Osteocyte (in vitro differentiated cells): ENCODE measurements around the gene SH3RF3. TPM values are rescaled to one million over a fixed set of nuclear protein-coding genes. Genes with fewer than 3 reads are reported as not detected.

Experiments
- DNase-seq: peaks from one replicate; pipeline ENCODE4 v3.0.0; 2021; ENCODE audit warnings: mixed read lengths; ENCODE audit not compliant: unreplicated experiment; ENCODE audit errors: extremely low spot score
- H3K27ac Mint-ChIP-seq: one replicate; pipeline ENCODE4 v1.8.0; 2021; ENCODE audit warnings: mild to moderate bottlenecking, mixed read lengths; ENCODE audit not compliant: unreplicated experiment
- H3K27me3 Mint-ChIP-seq: one replicate; pipeline ENCODE4 v1.8.0; 2021; ENCODE audit warnings: mixed read lengths; ENCODE audit not compliant: unreplicated experiment
- H3K36me3 Mint-ChIP-seq: one replicate; pipeline ENCODE4 v1.8.0; 2021; ENCODE audit warnings: mixed read lengths; ENCODE audit not compliant: unreplicated experiment
- H3K4me1 Mint-ChIP-seq: one replicate; pipeline ENCODE4 v1.8.0; 2021; ENCODE audit warnings: mixed read lengths; ENCODE audit not compliant: unreplicated experiment
- H3K4me3 Mint-ChIP-seq: one replicate; pipeline ENCODE4 v1.8.0; 2021; ENCODE audit warnings: mild to moderate bottlenecking, moderate library complexity, mixed read lengths; ENCODE audit not compliant: unreplicated experiment
- H3K9me3 Mint-ChIP-seq: one replicate; pipeline ENCODE4 v1.8.0; 2021; ENCODE audit warnings: mixed read lengths; ENCODE audit not compliant: unreplicated experiment
- total RNA-seq: library from RNA; stranded (reverse); gene quantifications from 2 replicates; pipeline ENCODE4 v1.2.1, GENCODE V29; 2021
- TF ChIP-seq, protein P1 (sequence below): fragments of 200-600 bp; sonication (generic); IDR thresholded peaks from 2 replicates; pipeline ENCODE4 v1.5.0; 2021; ENCODE audit warnings: antibody characterized with exemption, mild to moderate bottlenecking, moderate library complexity

Gene SH3RF3
- total RNA-seq, 1 donor from 2014 or later: 79.4 TPM

DNA sequence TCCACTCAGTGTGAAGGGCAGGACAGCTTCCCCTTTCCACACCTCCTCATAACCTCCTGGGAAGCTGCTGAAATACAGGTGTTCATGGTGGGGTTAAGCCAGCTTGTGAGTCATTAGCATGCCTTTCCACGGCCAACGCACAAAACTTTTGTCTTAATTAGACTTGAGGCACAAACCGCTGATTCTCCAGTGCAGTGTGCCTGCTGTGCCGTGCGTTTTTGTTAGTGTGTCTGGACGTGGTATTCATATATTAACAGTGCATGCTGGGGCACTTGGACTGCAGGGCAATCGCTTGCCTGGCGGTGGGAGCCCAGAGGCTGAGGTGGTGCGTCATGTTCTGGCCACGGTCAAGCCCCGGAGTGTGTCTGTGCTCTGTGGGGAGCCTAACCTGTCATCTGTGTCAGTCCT lies 156.2 kb downstream of the SH3RF3 start:
- peaks cover 92% of the 10 kb centered on the region for H3K4me1 Mint-ChIP-seq
- H3K36me3 Mint-ChIP-seq: peaks cover 2% of the 10 kb centered on the region
- H3K4me3 Mint-ChIP-seq: no peak overlapping the region
- no peak for DNase-seq
- peak overlapping the region; percentile 71 for H3K27ac Mint-ChIP-seq
- H3K9me3 Mint-ChIP-seq: no peaks in the 10 kb centered on the region
- no peaks in the 10 kb centered on the region for H3K27me3 Mint-ChIP-seq
- TF ChIP-seq, protein P1, sequence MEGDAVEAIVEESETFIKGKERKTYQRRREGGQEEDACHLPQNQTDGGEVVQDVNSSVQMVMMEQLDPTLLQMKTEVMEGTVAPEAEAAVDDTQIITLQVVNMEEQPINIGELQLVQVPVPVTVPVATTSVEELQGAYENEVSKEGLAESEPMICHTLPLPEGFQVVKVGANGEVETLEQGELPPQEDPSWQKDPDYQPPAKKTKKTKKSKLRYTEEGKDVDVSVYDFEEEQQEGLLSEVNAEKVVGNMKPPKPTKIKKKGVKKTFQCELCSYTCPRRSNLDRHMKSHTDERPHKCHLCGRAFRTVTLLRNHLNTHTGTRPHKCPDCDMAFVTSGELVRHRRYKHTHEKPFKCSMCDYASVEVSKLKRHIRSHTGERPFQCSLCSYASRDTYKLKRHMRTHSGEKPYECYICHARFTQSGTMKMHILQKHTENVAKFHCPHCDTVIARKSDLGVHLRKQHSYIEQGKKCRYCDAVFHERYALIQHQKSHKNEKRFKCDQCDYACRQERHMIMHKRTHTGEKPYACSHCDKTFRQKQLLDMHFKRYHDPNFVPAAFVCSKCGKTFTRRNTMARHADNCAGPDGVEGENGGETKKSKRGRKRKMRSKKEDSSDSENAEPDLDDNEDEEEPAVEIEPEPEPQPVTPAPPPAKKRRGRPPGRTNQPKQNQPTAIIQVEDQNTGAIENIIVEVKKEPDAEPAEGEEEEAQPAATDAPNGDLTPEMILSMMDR: no peak

DNA sequence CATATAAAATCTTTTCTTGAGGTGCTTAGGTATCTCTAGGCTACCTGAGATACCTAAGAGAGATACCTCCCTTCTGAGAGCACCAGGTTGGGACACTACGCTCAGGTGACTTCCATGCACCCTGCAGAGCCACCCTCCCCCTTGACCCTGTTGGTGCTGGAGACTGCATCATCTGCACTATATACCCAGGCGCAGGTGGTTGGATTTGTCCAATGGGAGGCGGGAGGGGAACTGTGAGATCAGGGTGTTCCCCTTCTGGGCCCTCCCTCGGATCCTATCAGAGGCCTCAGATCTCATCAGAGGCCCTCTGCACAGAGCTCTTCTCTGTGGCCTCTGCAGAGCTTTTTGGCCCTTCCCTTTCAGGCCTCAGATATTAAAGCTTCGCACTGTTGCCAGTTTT lies 158.4 kb downstream of the SH3RF3 start:
- Mint-ChIP-seq H3K27ac (no peak overlapping the region), H3K4me3 (no peak overlapping the region), H3K36me3 (peaks cover 2% of the 10 kb centered on the region), H3K4me1 (peaks cover 93% of the 10 kb centered on the region), H3K27me3 (no peaks in the 10 kb centered on the region), H3K9me3 (no peaks in the 10 kb centered on the region)
- no peak for DNase-seq
- TF ChIP-seq, protein P1: no peak

DNA sequence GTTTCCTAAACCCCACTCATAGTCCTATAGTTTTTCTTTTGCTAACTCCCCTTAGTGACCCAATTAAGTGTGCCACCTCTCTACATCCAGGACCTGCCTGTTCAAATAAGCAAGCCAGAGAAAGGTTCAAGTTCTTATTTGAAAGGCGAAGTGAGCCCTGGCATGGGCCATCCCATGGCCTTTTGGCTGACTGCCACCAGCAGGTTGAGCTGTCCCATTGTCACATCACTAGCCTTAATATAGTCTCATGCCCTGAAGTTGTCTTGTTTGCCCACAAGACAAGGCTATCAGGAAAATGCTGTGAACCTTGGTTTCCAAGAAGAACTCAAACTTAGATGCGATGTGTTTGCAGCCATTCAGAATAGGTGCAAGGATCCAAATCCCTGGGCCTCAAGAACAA lies 158.8 kb downstream of the SH3RF3 start:
- peaks cover 2% of the 10 kb centered on the region for H3K36me3 Mint-ChIP-seq
- peaks cover 93% of the 10 kb centered on the region for H3K4me1 Mint-ChIP-seq
- H3K27ac Mint-ChIP-seq: no peak overlapping the region
- TF ChIP-seq, protein P1: no peak
- DNase-seq: no peak
- no peak overlapping the region for H3K4me3 Mint-ChIP-seq
- no peaks in the 10 kb centered on the region for H3K27me3 Mint-ChIP-seq
- no peaks in the 10 kb centered on the region for H3K9me3 Mint-ChIP-seq

DNA sequence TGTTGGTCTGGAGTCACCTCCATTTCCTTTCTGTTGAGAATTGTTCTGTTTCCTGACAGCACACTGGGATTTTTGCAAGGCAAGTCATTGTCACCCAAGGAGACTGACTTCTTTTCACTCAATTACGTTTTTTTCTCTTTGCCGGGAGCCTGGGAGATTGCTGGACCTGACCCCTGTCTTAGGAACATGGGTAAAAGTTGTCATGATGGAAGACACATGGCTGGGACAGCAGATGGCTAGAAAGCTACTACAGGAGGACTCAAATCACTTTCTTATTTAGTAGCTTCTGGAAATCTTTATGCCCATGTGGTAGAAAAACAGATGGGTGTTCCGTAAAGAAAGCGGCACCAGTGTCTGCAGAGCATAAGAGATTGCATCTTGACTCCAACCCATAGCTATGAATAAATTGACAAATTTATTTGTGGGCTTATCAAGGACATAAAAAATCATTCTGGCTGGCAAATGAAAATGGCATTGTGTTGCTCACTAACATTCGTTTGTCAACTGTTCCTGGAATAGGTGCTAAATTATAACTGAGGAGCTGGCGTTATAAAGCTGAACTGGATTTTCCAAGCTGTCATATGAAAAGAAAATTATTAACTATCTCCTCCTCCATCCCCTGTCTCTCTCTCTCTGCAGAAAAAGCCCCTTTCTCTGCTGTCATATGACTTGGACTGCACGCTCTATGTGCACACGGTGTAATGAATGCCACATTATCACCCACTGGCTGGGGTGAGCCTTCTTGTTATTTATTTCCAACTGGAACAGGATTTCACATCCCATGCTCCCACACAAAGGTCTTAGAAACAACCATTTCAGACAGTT lies 159.8 kb downstream of the SH3RF3 start:
- no peaks in the 10 kb centered on the region for H3K9me3 Mint-ChIP-seq
- TF ChIP-seq, protein P1: no peak
- DNase-seq: no peak
- H3K27me3 Mint-ChIP-seq: no peaks in the 10 kb centered on the region
- H3K27ac Mint-ChIP-seq: peak overlapping the region; percentile 5
- peaks cover 2% of the 10 kb centered on the region for H3K36me3 Mint-ChIP-seq
- H3K4me1 Mint-ChIP-seq: peaks cover 93% of the 10 kb centered on the region
- H3K4me3 Mint-ChIP-seq: no peak overlapping the region

DNA sequence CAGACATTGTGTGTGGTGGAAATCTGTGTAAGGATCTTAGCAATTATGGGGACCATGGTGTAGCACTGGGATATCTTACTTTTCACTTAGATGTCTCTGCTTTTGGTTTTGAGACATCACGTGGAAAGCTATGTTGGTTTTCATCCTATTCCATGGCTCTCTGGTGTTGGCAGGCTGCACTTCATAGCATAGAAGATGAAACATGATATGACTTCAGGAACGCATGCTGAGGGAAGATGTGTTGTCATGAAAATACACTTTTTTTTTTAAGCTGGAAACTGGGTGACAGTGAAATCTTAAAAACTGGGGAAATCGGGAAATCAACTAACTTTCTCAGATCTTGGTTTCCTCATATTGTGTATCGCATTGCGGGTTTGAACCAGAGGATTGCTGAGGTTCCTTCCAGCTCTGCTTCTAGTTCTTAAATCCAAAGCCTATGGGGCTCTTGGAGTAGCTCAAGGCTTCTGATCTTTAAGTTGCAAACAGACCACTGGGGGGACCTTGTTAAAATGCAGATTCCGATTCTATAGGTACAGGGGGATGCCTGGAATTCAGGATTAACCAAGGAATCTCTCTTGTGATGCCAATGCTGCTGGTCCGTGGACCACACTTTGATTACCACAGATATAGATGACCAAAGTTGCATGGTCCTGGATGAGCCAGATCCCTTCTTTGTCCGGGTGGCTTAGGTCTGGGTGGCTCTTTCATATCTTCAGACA lies 160.7 kb downstream of the SH3RF3 start:
- Mint-ChIP-seq H3K9me3 (peaks cover 2% of the 10 kb centered on the region), H3K27me3 (no peaks in the 10 kb centered on the region), H3K27ac (peak overlapping the region; percentile 75), H3K36me3 (peaks cover 4% of the 10 kb centered on the region), H3K4me1 (peaks cover 92% of the 10 kb centered on the region), H3K4me3 (no peak overlapping the region)
- no peak for DNase-seq
- TF ChIP-seq, protein P1: no peak
